Upper lobe of right lung (tissue), 1 donor: ENCODE measurements around the gene HS3ST6. TPM values are rescaled to one million over a fixed set of nuclear protein-coding genes. Genes with fewer than 3 reads are reported as not detected.
A peak's percentile ranks its signal among the peaks of the same experiment; 100 is the strongest.

ENCODE experiments used
- ATAC-seq: fragments of 200-7000 bp; cut with Tn5 transposase; one replicate; pipeline ENCODE4 v1.9.1; 2020; ENCODE audit warnings: mild to moderate bottlenecking, moderate library complexity
- DNase-seq: peaks from one replicate; pipeline ENCODE4 v3.0.0-alpha.2; 2020
- H3K27ac ChIP-seq: fragments of 200-600 bp; one replicate; pipeline ENCODE4 v1.8.0; 2022
- H3K27me3 ChIP-seq: fragments of 200-600 bp; one replicate; pipeline ENCODE4 v1.8.0; 2022; ENCODE audit warnings: mild to moderate bottlenecking
- H3K36me3 ChIP-seq: fragments of 200-600 bp; one replicate; pipeline ENCODE4 v1.8.0; 2022
- H3K4me1 ChIP-seq: fragments of 200-600 bp; one replicate; pipeline ENCODE4 v1.8.0; 2022
- H3K4me3 ChIP-seq: fragments of 200-600 bp; one replicate; pipeline ENCODE4 v1.8.0; 2022; ENCODE audit warnings: mild to moderate bottlenecking
- H3K9me3 ChIP-seq: fragments of 200-600 bp; one replicate; pipeline ENCODE4 v1.8.0; 2022
- intact Hi-C: fragments of 100-400 bp; cut with DNase I; formaldehyde crosslinking; loops from one replicate; pipeline ENCODE4 v1.11.0; 2022
- total RNA-seq: library from RNA; stranded (reverse); fragmentation: NEBNext Ultra II Directional; extraction: Animal tissue kit (Norgen Biotek cat#: 25700); gene quantifications from one replicate; pipeline ENCODE4 v1.2.1, GENCODE V29; 2021
- TF ChIP-seq, protein P1 (sequence below): fragments of 200-600 bp; IDR thresholded peaks from one replicate; pipeline ENCODE4 v1.8.0; 2022; ENCODE audit warnings: antibody characterized with exemption
- donor health status: DM: no; HTN: yes; CAD: no; lungs with severe emphysema.

Gene HS3ST6
- total RNA-seq, 1 donor from 2014 or later: not detected

DNA sequence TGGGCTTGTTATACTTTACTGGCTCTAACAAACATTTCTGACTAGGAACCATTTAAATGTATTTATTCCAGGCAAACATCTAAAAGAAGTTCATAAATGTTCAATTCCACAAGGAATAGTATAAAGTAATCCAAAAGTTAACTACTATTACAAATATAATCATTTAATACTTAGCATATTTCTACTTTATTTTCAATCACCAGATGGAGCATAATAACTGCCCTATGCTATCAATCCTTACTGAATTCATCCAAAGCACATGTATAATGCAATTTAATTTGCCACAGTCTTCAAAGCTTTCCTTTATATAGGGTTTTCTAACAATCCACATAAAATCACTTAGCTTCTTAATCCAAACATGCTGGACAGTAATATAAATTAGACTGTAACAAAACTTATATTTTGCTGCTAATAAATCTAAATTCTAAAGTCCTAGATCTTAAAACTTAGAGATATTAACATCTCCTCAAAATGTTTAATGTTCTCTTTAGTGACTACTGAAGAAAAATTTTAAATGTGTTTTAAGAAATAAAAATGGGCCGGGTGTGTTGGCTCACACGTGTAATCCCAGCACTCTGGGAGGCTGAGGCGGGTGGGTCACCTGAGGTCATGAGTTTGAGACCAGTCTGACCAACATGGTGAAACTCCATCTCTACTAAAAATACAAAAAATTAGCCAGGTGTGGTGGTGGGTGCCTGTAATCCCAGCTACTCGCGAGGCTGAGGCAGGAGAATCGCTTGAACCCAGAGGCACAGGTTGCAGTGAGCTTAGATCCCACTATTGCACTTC is 52.1 kb downstream of the HS3ST6 start:
- H3K27ac ChIP-seq: no peak overlapping the region
- DNase-seq: no peak
- intact Hi-C loops: loop anchor here (10.0 kb wide), 1 partner anchor 59 kb away; no protein-coding TSS in a partner anchor
- H3K4me3 ChIP-seq: no peak overlapping the region
- H3K4me1 ChIP-seq: no peaks in the 10 kb centered on the region
- peaks cover 8% of the 10 kb centered on the region for H3K27me3 ChIP-seq
- TF ChIP-seq, protein P1, sequence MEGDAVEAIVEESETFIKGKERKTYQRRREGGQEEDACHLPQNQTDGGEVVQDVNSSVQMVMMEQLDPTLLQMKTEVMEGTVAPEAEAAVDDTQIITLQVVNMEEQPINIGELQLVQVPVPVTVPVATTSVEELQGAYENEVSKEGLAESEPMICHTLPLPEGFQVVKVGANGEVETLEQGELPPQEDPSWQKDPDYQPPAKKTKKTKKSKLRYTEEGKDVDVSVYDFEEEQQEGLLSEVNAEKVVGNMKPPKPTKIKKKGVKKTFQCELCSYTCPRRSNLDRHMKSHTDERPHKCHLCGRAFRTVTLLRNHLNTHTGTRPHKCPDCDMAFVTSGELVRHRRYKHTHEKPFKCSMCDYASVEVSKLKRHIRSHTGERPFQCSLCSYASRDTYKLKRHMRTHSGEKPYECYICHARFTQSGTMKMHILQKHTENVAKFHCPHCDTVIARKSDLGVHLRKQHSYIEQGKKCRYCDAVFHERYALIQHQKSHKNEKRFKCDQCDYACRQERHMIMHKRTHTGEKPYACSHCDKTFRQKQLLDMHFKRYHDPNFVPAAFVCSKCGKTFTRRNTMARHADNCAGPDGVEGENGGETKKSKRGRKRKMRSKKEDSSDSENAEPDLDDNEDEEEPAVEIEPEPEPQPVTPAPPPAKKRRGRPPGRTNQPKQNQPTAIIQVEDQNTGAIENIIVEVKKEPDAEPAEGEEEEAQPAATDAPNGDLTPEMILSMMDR: no peak
- ATAC-seq: no peak
- H3K36me3 ChIP-seq: no peaks in the 10 kb centered on the region
- no peaks in the 10 kb centered on the region for H3K9me3 ChIP-seq

DNA sequence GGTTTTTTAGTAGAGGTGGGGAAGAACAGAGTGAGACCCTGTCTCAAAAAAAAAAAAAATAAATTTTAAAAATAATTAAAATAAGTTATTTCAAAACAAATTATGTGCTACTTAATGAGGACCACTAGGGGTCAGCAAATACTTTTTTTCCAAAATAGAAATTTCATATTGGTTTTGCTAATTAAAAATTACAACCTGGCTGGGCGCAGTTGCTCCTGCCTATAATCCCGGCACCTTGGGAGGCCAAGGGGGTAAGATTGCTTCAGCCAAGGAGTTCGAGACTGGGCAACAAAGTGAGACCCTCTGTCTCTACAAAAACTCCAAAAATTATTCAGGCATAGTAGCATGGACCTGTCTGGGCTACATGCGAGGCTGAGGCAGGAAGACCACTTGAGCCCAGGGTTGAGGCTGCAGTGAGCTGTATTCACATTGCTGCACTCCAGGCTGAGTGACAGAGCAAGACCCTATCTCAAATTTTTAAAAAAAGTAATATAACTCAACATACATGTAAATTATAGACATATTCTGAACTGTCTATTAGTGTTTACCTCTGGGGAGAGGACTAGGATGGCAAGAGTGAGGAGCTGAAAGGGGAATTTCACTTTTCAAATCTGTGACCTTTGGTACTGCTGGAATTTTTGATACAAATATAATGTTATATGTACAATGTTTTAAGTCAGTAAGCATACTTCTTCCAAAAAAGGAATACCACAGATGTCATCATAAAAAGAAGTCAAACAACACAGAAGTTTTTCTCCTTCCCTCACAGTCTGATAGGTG is 54.3 kb downstream of the HS3ST6 start:
- Histone ChIP-seq H3K36me3 (no peaks in the 10 kb centered on the region), H3K4me1 (no peaks in the 10 kb centered on the region), H3K9me3 (no peaks in the 10 kb centered on the region), H3K27ac (no peak overlapping the region), H3K27me3 (peaks cover 22% of the 10 kb centered on the region), H3K4me3 (no peak overlapping the region)
- DNase-seq: no peak
- no peak for ATAC-seq
- TF ChIP-seq, protein P1: peak; percentile 67
- intact Hi-C loops: loop anchor here (10.0 kb wide), 1 partner anchor 61 kb away; no protein-coding TSS in a partner anchor

DNA sequence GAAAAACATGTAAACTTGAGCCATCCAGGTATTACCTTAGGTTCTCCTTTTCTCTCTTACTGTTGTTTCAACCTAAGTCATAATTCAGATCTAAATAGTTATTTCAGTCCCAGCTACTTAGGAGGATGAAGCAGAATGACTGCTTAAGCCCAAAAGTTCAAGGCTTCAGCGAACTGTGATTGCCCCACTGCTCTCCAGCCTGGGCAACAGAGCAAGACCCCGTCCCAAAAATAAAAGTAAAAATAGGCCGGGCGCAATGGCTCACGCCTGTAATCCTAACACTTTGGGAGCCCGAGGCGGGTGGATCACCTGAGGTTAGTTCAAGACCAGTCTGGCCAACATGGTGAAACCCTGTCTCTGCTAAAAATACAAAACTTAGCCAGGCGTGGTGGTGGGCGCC is 55.8 kb downstream of the HS3ST6 start:
- H3K4me1 ChIP-seq: no peaks in the 10 kb centered on the region
- H3K27ac ChIP-seq: no peak overlapping the region
- no peaks in the 10 kb centered on the region for H3K36me3 ChIP-seq
- peaks cover 36% of the 10 kb centered on the region for H3K27me3 ChIP-seq
- no peak overlapping the region for H3K4me3 ChIP-seq
- intact Hi-C loops: loop anchor here (10.0 kb wide), 1 partner anchor 62 kb away; no protein-coding TSS in a partner anchor
- no peaks in the 10 kb centered on the region for H3K9me3 ChIP-seq
- DNase-seq (no peak), ATAC-seq (no peak)
- TF ChIP-seq, protein P1: no peak

DNA sequence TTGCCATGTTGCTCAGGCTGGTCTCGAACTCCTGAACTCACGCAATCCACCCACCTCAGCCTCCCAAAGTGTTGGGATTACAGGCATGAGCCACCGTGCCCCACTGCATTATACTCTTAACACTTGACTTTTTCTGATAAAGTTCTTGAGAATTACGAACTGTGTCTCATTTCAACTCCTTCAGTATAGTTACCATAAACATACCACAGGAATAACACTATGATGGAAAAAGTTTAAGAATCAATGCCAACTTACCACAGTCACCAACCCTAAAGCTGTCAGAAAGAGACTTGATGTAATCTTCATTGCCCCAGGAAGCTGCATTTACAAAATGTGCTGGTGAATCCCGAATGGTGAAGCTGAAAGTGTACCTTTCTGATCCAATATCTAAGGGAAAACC is 56.5 kb downstream of the HS3ST6 start:
- peaks cover 43% of the 10 kb centered on the region for H3K27me3 ChIP-seq
- TF ChIP-seq, protein P1: no peak
- DNase-seq: no peak
- no peak overlapping the region for H3K4me3 ChIP-seq
- no peak overlapping the region for H3K27ac ChIP-seq
- ATAC-seq: no peak
- no peaks in the 10 kb centered on the region for H3K36me3 ChIP-seq
- intact Hi-C loops: loop anchor here (10.0 kb wide), 1 partner anchor 63 kb away; no protein-coding TSS in a partner anchor
- H3K4me1 ChIP-seq: no peaks in the 10 kb centered on the region
- no peaks in the 10 kb centered on the region for H3K9me3 ChIP-seq

Other genes with a start within 250 kb of the HS3ST6 start
- 44.8 TPM for gene JPT2, start 240.1 kb downstream of the HS3ST6 start, total RNA-seq
- gene MAPK8IP3, start 212.2 kb downstream of the HS3ST6 start, total RNA-seq: 77.3 TPM
- 67.2 TPM for gene NME3, start 146.9 kb downstream of the HS3ST6 start, total RNA-seq
- gene EME2, start 145.6 kb downstream of the HS3ST6 start, total RNA-seq: 19.2 TPM
- gene MRPS34, start 145.3 kb downstream of the HS3ST6 start, total RNA-seq: 62.7 TPM
- 43.0 TPM for gene SPSB3, start 135.8 kb downstream of the HS3ST6 start, total RNA-seq
- 38.9 TPM for gene NUBP2, start 135.5 kb downstream of the HS3ST6 start, total RNA-seq
- 2.5 TPM for gene IGFALS, start 124.7 kb downstream of the HS3ST6 start, total RNA-seq
- 71.8 TPM for gene HAGH, start 91.6 kb downstream of the HS3ST6 start, total RNA-seq
- gene FAHD1, start 91.2 kb downstream of the HS3ST6 start, total RNA-seq: 17.2 TPM
- not detected for gene MEIOB, start 46.3 kb downstream of the HS3ST6 start, total RNA-seq
- gene MSRB1, start 24.8 kb upstream of the HS3ST6 start, total RNA-seq: 28.8 TPM
- not detected for gene RPL3L, start 36.3 kb upstream of the HS3ST6 start, total RNA-seq
- 86.7 TPM for gene NDUFB10, start 41.1 kb upstream of the HS3ST6 start, total RNA-seq
- 1,490 TPM for gene RPS2, start 46.4 kb upstream of the HS3ST6 start, total RNA-seq
- gene RNF151, start 48.4 kb upstream of the HS3ST6 start, total RNA-seq: not detected
- 24.7 TPM for gene TBL3, start 53.6 kb upstream of the HS3ST6 start, total RNA-seq
- gene NOXO1, start 63.1 kb upstream of the HS3ST6 start, total RNA-seq: 1.8 TPM
- 23.1 TPM for gene GFER, start 65.8 kb upstream of the HS3ST6 start, total RNA-seq
- gene SYNGR3, start 71.6 kb upstream of the HS3ST6 start, total RNA-seq: 0.61 TPM
- 38.2 TPM for gene ZNF598, start 91.4 kb upstream of the HS3ST6 start, total RNA-seq
- not detected for gene NPW, start 101.4 kb upstream of the HS3ST6 start, total RNA-seq
- 363 TPM for gene NHERF2, start 108.5 kb upstream of the HS3ST6 start, total RNA-seq
- 26.4 TPM for gene NTHL1, start 129.4 kb upstream of the HS3ST6 start, total RNA-seq
- gene TSC2, start 129.6 kb upstream of the HS3ST6 start, total RNA-seq: 119 TPM
- gene PKD1, start 217.5 kb upstream of the HS3ST6 start, total RNA-seq: 84.8 TPM
- gene RAB26, start 230.2 kb upstream of the HS3ST6 start, total RNA-seq: 0.67 TPM
- gene TRAF7, start 237.4 kb upstream of the HS3ST6 start, total RNA-seq: 64.3 TPM